Gastrocnemius medialis (tissue), 4 donors: ENCODE measurements around the gene CHML. TPM values are rescaled to one million over a fixed set of nuclear protein-coding genes. Genes with fewer than 3 reads are reported as not detected.

Experiments
- ATAC-seq, 2 donors: fragments of 150-250 bp; one replicate each; pipeline ENCODE4 v1.9.1; 2016
- DNase-seq, 2 donors: peaks; one replicate each; pipeline ENCODE4 v3.0.0-alpha.2; 2019
- H3K27ac ChIP-seq, 4 donors: fragments of 200-600 bp; sonication (generic); 1 replicate in 1 of 4; 2 replicates in 3 of 4; pipeline ENCODE4 v1.5.1; 2016 to 2018; ENCODE audit warnings: mild to moderate bottlenecking in 2 of 4, moderate library complexity in 1 of 4
- H3K27me3 ChIP-seq, 3 donors: fragments of 200-600 bp; sonication (generic) in 2 of 3; 1 replicate in 1 of 3; 2 replicates in 2 of 3; pipeline versions ENCODE4 v1.5.1 to v1.6.0; 2016 to 2019; ENCODE audit warnings: mild to moderate bottlenecking in 1 of 3, moderate library complexity in 1 of 3
- H3K36me3 ChIP-seq, 2 donors: fragments of 200-600 bp; sonication (generic) in 1 of 2; one replicate each; pipeline ENCODE4 v1.5.1; 2017 to 2018
- H3K4me1 ChIP-seq, 2 donors: fragments of 200-600 bp; sonication (generic) in 1 of 2; one replicate each; pipeline ENCODE4 v1.5.1; 2016 to 2017; ENCODE audit warnings: mild to moderate bottlenecking in 2 of 2
- H3K4me3 ChIP-seq, 4 donors: fragments of 200-600 bp; sonication (generic) in 3 of 4; 1 replicate in 1 of 4; 2 replicates in 3 of 4; pipeline ENCODE4 v1.5.1; 2016 to 2019; ENCODE audit warnings: mild to moderate bottlenecking in 2 of 4
- H3K9me3 ChIP-seq, 3 donors: fragments of 200-600 bp; sonication (generic) in 2 of 3; 1 replicate in 1 of 3; 2 replicates in 2 of 3; pipeline ENCODE4 v1.5.1; 2016 to 2019
- POLR2A ChIP-seq, 2 donors: fragments of 450-650 bp; IDR thresholded peaks; one replicate each; pipeline ENCODE4 v1.6.1; 2017; ENCODE audit warnings: antibody characterized with exemption in 2 of 2, mild to moderate bottlenecking in 2 of 2, moderate library complexity in 2 of 2
- in situ Hi-C, 4 donors: fragments of 200-750 bp; cut with MboI; loops; one replicate each; pipeline versions ENCODE4 v1.15.0 to v1.8.0; 2017; ENCODE audit warnings: low sequenced_read_pairs in 4 of 4
- intact Hi-C: fragments of 100-400 bp; cut with DNase I; formaldehyde crosslinking; loops from one replicate; pipeline ENCODE4 v1.15.1; 2023; ENCODE audit warnings: low total_unique reads
- total RNA-seq, 4 donors: library from RNA; depleted of rRNA; stranded (reverse); fragments of >200 nt; gene quantifications; one replicate each; pipeline versions ENCODE4 v1.1.0 to v1.2.3, GENCODE V29; 2016
- TF ChIP-seq, protein P1 (sequence below), 5 experiments: fragments of 450-650 bp in 3 of 5; fragments of 200-600 bp in 2 of 5; sonication (generic) in 2 of 5; IDR thresholded peaks in 4 of 5; conservative IDR thresholded peaks in 1 of 5; 1 replicate in 4 of 5; 2 replicates in 1 of 5; pipeline ENCODE4 v1.5.1; 2016 to 2019; ENCODE audit warnings: antibody characterized with exemption in 5 of 5, mild to moderate bottlenecking in 3 of 5, moderate library complexity in 3 of 5

Gene CHML
- total RNA-seq, 4 donors from 2014 or later = 3.2 to 6.5 (median 4.8) TPM

DNA sequence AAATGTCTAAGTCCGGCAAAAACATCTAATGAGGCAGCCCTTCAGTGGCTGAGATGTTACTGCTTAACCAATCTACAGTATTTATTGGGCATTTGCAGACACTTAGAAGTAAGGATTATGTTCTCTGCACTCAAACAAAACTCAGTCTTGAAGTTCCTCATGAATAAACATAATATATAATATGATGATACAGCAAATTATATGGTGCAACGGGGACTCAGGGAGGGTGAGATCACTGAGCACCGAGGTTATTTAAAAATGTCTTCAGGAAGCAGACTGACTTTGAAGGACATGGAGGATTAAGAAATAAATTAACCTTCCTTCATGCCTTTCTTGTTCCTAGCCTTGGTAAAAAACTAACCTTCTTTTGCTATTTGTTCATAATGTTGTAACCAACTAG lies 39.8 kb upstream of the CHML start:
- Histone ChIP-seq H3K27me3 (peaks cover 0 to 4% (median 0%) of the 10 kb centered on the region in 3 donors), H3K27ac (no peak overlapping the region), H3K36me3 (no peaks in the 10 kb centered on the region), H3K4me3 (no peak overlapping the region), H3K4me1 (no peaks in the 10 kb centered on the region), H3K9me3 (no peaks in the 10 kb centered on the region)
- TF ChIP-seq, protein P1, sequence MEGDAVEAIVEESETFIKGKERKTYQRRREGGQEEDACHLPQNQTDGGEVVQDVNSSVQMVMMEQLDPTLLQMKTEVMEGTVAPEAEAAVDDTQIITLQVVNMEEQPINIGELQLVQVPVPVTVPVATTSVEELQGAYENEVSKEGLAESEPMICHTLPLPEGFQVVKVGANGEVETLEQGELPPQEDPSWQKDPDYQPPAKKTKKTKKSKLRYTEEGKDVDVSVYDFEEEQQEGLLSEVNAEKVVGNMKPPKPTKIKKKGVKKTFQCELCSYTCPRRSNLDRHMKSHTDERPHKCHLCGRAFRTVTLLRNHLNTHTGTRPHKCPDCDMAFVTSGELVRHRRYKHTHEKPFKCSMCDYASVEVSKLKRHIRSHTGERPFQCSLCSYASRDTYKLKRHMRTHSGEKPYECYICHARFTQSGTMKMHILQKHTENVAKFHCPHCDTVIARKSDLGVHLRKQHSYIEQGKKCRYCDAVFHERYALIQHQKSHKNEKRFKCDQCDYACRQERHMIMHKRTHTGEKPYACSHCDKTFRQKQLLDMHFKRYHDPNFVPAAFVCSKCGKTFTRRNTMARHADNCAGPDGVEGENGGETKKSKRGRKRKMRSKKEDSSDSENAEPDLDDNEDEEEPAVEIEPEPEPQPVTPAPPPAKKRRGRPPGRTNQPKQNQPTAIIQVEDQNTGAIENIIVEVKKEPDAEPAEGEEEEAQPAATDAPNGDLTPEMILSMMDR (IDR thresholded peaks at IDR 0.05 in 4 of 5, conservative IDR thresholded peaks at IDR 0.05 in 1 of 5) = no peak
- no peak for TF ChIP-seq POLR2A (IDR thresholded peaks at IDR 0.05)
- no peak for DNase-seq
- intact Hi-C loops (no loop called here), in situ Hi-C loops (no loop called here)
- no peak for ATAC-seq

DNA sequence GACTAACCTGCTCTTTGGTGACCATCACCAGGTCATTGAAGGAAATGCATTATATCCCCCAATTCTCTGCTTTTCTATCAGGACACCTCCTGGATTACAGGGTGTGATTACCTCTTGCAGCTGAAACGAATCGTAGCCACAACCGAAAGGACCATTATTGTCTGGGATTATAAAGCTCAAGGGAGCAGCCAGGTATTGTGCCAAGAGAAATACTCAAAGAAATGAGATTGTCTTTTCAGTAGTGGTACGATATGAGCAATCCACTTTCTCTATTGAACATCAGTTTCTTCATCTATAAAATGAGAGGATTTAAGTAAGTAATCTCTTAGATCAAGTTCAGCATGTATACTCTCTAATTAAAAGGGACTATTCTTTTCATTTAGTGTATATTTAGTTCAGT lies 39.2 kb upstream of the CHML start:
- no peak for TF ChIP-seq POLR2A (IDR thresholded peaks at IDR 0.05)
- TF ChIP-seq, protein P1 (IDR thresholded peaks at IDR 0.05 in 4 of 5, conservative IDR thresholded peaks at IDR 0.05 in 1 of 5) = no peak
- Histone ChIP-seq H3K4me3 (no peak overlapping the region), H3K27ac (no peak overlapping the region), H3K9me3 (no peaks in the 10 kb centered on the region), H3K27me3 (peaks cover 0 to 4% (median 0%) of the 10 kb centered on the region in 3 donors), H3K36me3 (no peaks in the 10 kb centered on the region), H3K4me1 (no peaks in the 10 kb centered on the region)
- intact Hi-C loops = no loop called here
- DNase-seq = no peak
- no peak for ATAC-seq
- in situ Hi-C loops = no loop called here

DNA sequence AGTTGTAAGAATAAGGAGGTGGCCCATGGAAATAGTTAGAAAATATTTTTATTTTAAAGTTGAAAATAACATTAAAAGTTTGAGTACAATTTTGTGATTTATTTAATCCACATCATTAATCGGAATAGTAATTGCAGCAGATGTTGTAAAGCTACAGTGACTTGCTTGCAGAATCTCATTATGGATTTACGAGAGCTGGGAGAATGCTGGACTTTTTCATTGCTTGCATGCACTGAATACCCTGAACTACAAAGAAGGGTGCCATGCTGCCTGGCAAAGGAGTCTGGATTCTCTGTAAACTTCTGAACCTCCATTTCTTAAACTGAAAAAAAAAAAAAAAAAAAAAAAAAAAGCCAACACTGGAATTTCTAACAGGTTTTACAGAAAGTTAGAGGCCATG lies 38.4 kb upstream of the CHML start:
- ATAC-seq (no peak), DNase-seq (no peak)
- intact Hi-C loops (no loop called here), in situ Hi-C loops (no loop called here)
- H3K4me1 ChIP-seq = no peaks in the 10 kb centered on the region
- H3K27ac ChIP-seq = no peak overlapping the region
- TF ChIP-seq, protein P1 (IDR thresholded peaks at IDR 0.05 in 4 of 5, conservative IDR thresholded peaks at IDR 0.05 in 1 of 5) = no peak
- no peak for TF ChIP-seq POLR2A (IDR thresholded peaks at IDR 0.05)
- H3K36me3 ChIP-seq = no peaks in the 10 kb centered on the region
- H3K27me3 ChIP-seq = peaks cover 0 to 4% (median 0%) of the 10 kb centered on the region in 3 donors
- no peaks in the 10 kb centered on the region for H3K9me3 ChIP-seq
- H3K4me3 ChIP-seq = no peak overlapping the region

DNA sequence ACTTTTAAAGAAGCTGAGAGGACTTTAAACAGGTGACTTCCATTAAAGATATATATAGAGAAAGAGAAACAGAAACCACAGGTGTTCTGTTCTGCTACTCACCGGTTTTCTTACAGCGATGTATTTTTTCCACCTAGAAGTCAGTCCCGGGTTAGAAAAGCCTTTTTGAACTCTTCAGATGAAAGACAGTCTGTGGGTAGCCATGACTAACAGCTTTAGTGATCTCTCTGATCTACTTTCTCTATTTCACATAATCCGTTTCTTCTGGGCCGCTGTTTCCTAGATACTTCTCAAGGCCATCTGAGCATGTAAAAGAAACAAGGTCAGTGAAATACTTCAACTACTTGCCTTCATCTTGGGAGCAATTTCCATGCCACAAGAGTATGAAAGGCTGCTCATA lies 37.0 kb upstream of the CHML start:
- Histone ChIP-seq H3K36me3 (no peaks in the 10 kb centered on the region), H3K4me3 (no peak overlapping the region), H3K27me3 (peaks cover 0 to 4% (median 0%) of the 10 kb centered on the region in 3 donors), H3K9me3 (no peaks in the 10 kb centered on the region), H3K27ac (no peak overlapping the region), H3K4me1 (no peaks in the 10 kb centered on the region)
- DNase-seq (no peak), ATAC-seq (no peak)
- TF ChIP-seq POLR2A (IDR thresholded peaks at IDR 0.05) = no peak
- TF ChIP-seq, protein P1 (IDR thresholded peaks at IDR 0.05 in 4 of 5, conservative IDR thresholded peaks at IDR 0.05 in 1 of 5) = no peak
- intact Hi-C loops (no loop called here), in situ Hi-C loops (no loop called here)

DNA sequence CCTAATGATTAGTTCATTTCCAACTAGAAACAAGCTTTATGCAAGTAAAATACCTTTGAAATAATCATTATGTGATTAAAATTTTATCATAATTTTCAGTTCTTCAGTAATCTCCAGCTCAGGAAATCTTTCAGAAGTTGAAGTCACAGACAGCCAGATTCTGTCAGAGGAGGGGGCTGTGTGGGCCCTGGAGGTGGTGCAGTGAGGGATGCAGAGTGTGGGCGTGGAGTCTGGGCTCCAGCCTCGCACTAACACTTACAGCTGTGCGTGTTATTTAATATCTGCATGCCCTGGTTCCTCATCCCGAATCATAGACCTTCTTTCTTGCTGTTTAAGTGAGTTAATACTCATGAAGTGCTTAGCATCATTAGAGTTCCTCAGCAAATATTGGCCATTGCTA lies 35.8 kb upstream of the CHML start:
- H3K4me1 ChIP-seq = no peaks in the 10 kb centered on the region
- no peak for ATAC-seq
- no peak for DNase-seq
- H3K4me3 ChIP-seq = no peak overlapping the region
- H3K36me3 ChIP-seq = no peaks in the 10 kb centered on the region
- H3K9me3 ChIP-seq = no peaks in the 10 kb centered on the region
- in situ Hi-C loops (no loop called here), intact Hi-C loops (no loop called here)
- TF ChIP-seq, protein P1 (IDR thresholded peaks at IDR 0.05 in 4 of 5, conservative IDR thresholded peaks at IDR 0.05 in 1 of 5) = no peak
- no peak for TF ChIP-seq POLR2A (IDR thresholded peaks at IDR 0.05)
- peaks cover 0 to under 1% (median 0%) of the 10 kb centered on the region in 3 donors for H3K27me3 ChIP-seq
- no peak overlapping the region for H3K27ac ChIP-seq
